ENCODE data around the gene NADK2.

NADK2 gene

GRCh38 chr5:36246036-36246800, 4.5 kb upstream of the NADK2 start:
- DNase-seq = no peak

- DNase-seq = no peak
Observed at GRCh38 chr5:36244076-36244475, 2.4 kb upstream of the NADK2 start.

- no peak for DNase-seq
Observed at GRCh38 chr5:36243653-36244052, 1.9 kb upstream of the NADK2 start.

DNA sequence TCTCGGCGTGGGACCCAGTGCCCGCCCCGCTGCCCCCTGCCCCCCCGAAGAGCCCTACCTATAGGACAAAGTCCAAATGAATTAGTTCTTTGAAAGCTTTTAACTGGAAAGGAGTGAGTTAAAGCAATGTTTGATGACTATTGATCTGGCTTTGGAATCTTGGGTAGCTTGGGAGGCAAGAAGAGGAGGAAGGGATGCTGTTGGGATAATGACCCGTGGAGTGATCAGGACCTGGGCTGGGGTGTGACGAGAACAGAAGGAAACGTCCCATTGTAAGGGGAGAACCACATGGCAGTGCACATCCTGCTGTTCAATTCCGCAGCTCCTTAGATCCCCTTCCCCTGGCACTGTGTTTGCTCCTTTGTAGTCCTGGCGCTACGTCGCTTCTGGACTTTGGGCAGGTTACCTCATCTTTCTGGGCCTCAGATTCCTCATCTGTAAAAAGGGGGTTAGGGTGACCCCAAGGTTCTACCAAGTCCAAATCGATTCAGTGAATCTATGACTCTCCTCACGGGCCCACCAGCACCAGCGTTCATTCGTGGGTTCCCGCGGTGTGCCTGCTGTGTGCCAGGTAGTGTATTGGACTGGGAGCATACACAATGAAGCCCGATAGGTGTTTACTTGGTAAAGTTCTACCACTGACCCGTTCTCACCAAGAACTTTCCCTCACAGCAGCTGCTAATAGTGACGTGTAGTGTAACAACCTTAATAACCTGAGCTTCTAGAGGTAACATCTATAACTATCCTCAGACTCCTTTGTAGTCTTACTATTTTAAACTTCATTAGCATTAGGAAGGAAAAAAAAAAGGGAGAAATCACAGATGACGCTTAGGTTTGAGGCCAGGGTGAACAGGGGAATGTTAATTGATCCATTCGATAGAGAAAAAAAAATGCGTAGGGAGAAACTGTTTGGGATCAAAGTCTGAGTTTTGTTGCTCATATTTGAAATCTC, 1.1 kb upstream of the NADK2 start:
- DNase-seq = no peak

DNA sequence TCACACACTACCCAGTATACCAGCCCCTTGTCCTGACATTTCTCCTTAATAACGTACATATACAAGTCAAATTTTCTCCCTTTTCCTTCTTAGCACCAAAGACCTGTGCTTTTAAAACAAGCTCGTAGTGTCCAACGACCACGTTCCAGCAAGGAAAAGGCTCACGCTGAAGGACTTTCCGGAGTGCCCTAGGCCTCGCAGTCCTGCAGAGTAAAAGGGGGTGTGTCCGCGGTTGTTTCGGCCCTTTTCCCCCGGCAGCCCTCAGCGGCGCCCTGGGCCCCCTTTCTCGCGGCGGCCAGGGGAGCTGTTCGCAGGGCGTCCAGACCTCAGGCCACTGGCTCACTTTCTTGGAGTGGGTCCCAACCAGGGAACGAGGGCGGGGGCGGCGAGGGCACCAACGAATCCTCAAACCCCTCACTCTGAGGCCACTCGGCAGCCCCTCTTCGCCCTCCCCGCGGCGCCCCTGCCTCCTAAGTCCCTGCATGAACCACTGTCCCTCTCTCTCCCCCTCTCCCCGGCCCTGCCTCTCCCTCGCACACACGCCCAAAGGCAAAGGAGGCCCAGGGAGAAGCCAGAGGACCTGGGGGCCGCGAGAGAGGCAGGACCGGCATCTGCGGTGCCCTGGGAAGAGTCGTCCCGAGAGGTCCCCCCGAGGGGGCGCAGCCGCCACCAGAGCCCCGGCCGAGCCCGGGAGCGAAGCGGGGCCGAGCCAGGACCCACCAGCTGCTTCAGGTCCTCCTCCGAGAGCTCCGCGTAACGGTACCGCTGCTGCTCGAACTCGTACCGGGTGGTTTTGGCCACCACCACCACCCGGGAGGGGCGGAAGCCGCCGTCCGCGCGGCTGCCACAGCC, 720 bp downstream of the NADK2 start:
- DNase-seq = peak; percentile 35

DNA sequence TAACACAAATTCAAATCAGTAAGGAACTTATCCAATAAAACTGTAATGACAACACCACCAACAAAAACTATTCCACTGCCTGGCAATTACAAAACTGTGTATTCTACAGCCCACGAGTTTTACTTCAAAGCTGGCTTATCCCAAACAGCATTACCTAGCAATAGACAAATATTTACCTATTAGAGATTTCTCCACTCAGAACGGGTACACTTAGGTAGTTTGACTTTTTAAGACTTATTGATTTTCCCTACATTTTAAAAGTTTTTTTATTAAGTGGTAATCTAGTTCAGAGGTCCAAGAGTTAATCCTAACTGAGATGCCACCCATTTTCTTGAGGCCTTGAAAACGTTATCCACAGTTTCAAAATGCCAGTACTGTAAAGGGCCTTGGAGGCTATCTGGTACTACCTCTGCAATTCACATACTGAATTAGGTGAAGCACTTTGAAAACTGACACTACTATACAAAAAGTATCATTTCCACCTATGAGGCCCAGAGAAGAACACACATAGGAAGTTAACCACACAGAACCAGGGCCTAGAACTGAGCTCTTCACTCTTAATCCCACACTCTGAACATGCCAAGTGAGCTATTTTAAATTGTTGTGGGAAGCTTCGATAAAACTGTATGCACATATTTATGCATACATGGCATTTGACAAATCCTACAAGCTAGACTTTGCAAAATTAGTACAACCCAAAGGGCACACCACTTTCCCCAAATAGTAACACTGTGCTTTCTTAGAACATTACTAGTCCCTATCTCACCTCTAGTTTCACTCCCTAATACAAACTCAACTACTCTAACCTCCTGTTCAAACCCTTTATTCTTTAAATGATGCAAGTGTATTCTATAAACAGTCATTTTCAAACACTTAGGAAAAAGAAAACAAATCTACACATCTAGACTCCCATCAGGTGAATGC, 2.1 kb downstream of the NADK2 start:
- no peak for DNase-seq

- DNase-seq = no peak
Observed at GRCh38 chr5:36238502-36239295, 3.0 kb downstream of the NADK2 start.

DNA sequence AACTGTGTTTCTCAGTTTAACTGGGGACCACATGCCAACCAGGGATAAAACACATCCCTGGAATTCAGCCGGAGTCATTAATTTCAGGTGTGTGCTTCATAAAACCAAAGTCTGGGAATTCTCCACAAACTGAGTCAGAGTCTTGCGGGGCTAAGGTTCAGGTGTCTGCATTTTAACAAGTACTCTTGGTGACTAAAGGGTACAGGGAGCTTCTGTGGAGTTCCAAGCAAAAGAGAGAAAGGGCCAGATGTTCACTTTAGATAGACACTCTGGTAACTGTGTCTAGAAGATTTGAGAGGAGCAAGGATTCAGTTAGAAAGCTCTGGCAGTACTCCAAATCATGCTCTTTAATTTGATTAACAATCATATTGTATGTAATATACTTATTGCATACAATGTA, 4.0 kb downstream of the NADK2 start:
- DNase-seq = no peak

GRCh38 chr5:36236801-36237200, 4.9 kb downstream of the NADK2 start:
- DNase-seq = peak; percentile 22

DNA sequence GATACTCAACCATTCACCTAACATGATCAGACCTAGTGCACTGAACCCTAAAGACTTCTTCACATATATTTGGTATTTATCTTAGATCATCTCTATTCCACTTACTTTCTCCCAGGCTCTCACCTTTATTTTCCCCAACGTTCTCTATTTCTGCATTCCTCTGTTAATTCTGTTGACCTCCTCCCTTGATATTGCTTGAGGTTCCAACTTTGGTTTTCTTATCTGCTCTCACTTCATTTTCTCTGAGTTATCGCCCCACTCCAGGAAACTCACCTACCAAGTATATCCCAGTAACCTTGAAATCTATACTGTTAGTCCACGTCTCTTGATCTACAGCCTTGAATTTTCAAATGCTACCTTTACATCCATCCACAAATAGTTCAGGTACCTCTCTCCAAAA, 9.2 kb downstream of the NADK2 start:
- no peak for DNase-seq

DNA sequence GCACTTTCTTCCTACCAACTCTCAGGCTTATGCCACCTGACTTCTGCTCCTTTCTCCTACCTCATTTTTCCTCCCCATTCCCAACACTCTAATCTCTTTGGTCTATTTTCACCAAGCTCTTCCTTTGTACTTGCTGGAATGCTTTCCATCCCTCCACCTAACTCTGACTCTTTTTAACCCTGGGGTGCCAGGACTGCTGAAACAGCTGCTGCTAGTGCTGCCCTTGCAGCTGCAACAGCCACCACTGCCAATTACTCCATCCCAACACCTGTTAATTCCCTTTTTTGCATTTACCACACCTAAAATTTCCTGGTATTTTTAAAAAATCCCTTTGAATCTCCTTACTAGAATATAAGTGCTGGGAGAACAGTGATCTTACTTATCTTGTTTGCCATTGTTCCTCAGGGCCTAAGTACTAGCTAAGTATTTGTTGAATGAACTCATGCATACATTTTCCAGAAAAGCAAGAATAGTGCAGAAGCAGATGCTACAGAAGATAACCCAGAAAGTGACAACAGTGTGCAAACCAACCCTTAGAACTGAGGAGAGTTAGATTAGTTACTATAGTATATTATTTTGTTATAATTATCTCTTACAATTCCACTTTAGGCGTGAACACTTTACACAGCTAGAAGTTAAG, 11.5 kb downstream of the NADK2 start:
- DNase-seq = no peak

- DNase-seq = no peak
Observed at GRCh38 chr5:36228505-36228904, 13.2 kb downstream of the NADK2 start.

DNA sequence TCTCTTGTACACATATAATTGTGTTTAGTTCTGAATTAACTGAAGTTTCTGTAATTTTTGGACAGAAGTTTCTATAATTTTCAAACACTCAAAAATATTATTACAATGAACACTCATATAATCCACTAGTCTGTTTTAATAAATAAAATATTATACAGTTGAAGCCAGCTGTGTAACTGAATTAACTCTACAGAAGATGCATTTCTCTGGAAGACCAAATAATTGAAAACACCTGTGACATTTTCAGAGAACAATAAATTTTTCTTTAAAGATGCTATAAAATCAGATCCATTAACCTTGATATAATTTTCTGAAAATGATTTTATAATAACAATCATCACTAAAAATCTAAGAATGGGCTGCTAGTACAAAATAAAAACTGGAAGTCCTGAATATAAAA, 14.7 kb downstream of the NADK2 start:
- DNase-seq = no peak

DNA sequence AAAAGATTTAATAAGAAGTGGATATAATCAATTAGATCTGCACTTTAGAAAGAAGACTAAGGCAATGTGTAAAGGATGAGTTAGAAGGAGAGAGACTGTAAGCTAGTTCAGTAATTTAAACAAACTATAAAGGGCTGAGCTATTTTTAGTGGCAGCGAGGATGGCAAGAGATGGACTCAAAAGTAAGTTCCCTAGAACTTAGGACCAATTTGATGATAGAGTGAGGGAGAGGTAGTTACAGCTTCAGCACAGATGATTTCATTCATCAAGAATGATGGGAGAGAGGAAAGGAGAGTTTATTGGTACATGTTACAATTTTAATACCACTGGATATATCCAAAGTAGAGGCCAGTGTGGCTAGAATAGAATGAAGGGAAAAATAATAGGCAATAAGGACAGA, 19.1 kb downstream of the NADK2 start:
- no peak for DNase-seq

GRCh38 chr5:36217988-36218387, 23.7 kb downstream of the NADK2 start:
- no peak for DNase-seq

DNA sequence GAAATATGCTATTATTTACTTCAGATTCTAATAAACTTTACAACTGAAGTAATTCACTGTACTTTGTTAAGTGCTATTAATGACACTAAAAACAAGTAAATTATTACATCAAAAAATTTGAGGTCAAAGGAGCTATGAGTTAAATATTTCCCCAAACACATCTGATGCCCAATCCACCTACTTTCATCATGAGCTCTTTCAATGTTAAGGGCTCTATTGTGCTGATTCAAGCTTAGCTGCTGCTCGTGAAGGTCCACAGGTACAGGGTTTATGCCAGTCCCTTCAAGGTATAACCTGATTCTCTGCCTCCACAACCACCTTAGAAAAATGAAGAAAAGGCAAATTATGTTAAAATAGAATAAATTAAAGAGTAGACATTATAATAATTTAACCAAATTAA, 24.2 kb downstream of the NADK2 start:
- DNase-seq = no peak

DNA sequence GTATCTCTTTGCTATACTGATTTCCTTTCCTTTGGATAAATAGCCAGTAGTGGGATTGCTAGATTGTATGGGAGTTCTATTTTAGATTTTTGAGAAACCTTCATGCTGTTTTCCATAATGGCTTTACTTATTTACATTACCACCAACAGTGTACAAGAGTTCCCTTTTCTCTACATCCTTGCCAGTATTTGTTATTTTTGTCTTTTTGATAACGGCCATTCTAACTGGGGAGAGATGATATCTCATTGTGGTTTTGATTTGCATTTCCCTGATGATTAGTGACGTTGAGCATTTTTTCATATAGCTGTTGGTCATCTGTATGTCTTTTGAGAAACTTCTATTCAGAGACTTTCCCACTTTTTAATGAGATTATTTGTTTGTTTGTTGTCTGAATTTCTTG, 25.8 kb downstream of the NADK2 start:
- DNase-seq = no peak

DNA sequence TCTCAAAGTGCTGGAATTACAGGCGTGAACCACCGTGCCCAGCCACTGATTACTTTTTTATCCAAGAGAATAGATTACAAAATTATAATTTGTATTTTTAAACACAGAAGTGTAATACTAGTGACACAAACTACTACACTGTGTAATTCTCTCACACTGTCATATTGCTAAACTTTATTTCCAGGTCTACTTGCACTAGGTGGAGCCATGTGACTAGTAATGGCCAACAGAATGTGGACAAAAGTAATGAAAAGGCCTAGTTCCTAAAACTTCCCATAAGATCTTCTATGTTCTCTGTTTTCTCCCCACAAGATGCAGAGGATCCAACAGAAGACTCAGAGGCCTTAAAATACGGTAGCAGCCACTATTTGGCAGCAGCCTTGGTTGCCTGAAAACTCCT, 27.3 kb downstream of the NADK2 start:
- no peak for DNase-seq

GRCh38 chr5:36209664-36210063, 32.1 kb downstream of the NADK2 start:
- DNase-seq = no peak

GRCh38 chr5:36208786-36209185, 32.9 kb downstream of the NADK2 start:
- no peak for DNase-seq

DNA sequence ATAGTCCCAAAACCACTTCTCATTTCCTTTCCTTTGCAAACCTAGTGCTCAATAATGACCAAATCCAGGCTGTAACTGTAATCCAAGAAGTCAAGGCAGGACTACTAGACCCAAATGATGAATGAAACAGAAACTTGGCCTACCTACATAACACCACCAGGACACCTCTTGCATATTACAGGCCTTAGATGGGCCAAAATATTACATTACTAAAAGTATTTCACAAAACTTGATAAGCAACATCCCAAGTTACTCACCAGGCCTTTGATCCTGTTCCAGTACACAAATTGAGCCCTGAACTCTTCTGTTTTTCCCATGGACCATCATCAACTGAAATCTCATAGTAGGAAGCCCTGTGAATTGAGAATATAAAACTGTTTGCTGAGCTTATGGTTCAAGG, 34.8 kb downstream of the NADK2 start:
- no peak for DNase-seq
